GM15510 (cell line): ENCODE data around the gene CNIH1.

Source experiments
- POLR2A ChIP-seq: IDR thresholded peaks from 3 replicates; pipeline ENCODE4 v1.6.1; 2011; ENCODE audit warnings: borderline replicate concordance; ENCODE audit not compliant: insufficient read length; ENCODE audit errors: extremely low read depth

The CNIH1 gene

DNA sequence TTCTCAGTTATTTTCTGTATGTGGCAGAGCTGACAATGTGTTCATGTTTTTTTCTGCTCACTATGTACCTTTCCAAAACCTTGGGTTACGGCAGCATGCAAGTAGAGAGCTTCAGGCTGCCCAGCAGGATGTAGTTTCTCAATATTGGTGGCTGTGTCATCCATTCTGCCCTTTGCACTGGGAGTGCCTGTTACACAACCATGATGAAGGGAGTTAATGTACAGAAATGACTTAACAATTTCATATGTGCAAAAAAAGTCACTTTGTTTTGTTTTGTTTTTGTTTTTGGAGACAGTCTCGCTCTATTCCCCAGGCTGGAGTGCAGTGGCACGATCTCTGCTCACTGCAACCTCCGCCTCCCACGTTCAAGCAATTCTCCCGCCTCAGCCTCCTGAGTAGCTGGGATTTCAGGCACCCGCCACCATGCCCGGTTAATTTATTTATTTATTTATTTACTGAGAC lies 6.1 kb upstream of the CNIH1 start:
- no peak for TF ChIP-seq POLR2A

DNA sequence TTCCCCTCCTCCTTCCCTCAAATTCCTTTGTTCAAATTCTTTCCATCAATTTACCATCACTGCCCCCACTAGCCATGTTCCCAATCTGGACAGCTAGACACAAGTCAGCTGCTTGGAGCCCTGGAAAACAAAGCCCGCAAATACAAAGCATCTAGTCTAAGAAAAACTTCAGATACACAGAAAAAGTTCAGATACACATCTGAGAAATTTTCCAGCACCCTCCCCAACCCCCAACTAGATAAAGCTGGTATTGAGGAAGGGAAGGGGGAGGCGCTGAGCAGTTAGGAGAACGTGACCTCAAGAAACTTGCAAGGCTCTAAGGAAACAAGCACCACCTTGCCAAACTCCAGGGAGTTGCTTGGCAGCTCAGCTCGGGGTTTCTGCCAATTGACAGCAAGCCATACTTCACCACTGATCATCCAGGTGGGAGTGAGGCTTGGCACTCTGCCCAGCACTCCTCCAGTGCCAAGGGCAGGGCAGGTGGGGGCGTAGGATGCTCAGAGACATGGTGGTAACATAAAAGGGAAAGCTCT lies 5.1 kb upstream of the CNIH1 start:
- no peak for TF ChIP-seq POLR2A

DNA sequence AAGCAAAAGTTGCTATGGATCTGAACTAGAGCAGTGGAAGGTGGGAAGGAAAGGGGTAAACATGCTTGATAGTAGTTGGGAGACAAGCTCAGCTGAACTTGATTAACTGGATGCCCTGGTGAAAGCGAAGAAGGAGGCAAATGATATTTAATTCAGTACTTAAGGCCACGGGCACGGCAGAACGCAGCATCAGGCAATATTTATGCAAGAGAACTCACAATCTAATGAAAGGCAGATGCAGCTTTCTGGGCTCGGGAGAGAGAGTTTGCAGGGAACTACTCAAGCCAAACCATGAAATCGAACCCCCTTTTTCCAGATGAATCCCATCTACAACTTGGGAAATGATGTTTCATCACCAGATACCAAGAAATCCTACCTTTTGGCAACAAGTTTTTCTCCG lies 3.5 kb upstream of the CNIH1 start:
- TF ChIP-seq POLR2A, result no peak

DNA sequence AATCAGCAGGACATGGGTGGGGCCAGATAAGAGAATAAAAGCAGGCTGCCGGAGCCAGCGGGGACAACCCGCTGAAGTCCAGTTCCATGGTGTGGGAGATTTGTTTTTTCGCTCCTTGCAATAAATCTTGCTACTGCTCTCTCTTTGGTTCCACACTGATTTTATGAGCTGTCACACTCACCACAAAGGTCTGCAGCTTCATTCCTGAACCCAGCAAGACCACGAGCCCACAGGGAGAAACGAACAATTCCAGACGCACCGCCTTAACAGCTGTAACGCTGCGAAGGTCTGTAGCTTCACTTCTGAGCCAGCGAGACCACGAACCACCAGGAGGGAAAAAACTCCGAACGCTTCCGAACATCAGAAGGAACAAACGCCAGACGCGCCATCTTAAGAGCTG lies 2.8 kb upstream of the CNIH1 start:
- no peak for TF ChIP-seq POLR2A

DNA sequence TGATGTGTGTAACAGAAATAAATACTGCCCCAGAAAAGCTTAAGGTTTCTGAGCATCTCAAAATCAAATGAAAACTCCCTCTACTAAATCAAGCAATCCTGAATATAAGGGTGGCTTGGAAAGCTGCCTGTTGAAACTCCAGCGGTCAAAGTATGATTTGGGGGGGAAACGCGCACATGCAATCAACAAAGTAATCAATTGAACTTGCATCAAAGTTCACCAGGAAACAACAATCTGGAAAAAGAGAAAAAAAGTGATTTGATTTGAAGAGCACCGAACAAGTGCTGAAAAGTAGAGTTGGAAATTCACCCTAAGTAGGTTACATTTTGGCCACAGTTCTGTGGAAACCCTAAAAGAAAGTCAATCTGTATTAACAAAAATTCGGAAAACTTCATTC lies 700 bp downstream of the CNIH1 start:
- no peak for TF ChIP-seq POLR2A

DNA sequence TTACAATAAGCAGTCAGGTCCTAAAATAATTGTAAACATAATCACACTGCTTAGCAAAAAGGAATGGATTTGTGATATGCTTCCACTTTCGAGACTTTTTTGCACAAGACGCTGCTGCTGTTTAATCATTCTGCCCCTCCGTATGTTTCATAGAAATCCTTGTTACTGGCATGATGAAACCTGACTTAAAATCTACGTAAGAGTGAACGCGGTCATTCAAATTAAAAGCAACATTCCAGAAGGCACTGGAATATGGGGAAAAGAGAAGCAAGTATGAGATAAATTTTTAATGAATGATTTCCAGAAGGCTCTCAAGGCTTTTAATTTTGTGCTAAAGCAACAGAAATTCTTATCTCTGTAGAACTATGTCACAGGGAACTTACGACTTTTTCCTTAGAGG lies 1.1 kb downstream of the CNIH1 start:
- no peak for TF ChIP-seq POLR2A

DNA sequence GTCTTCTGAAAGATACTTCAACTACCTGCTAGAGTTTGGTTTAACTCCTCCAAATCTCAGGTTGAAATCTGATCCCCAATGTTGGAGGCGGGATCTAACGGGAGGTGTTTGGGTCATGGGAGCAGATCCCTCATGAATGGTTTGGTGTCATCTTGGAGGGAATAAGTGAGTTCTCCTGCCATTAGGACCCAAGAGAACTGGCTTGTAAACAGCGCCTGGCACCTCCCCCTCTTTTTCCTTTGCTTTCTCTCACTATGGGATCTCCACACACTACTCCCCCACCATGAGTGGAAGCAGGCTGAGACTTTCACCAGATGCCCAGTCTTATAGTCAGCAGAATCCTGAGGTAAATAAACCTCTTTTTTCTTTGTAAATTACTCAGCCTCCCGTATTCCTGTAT lies 2.5 kb downstream of the CNIH1 start:
- TF ChIP-seq POLR2A, result no peak

DNA sequence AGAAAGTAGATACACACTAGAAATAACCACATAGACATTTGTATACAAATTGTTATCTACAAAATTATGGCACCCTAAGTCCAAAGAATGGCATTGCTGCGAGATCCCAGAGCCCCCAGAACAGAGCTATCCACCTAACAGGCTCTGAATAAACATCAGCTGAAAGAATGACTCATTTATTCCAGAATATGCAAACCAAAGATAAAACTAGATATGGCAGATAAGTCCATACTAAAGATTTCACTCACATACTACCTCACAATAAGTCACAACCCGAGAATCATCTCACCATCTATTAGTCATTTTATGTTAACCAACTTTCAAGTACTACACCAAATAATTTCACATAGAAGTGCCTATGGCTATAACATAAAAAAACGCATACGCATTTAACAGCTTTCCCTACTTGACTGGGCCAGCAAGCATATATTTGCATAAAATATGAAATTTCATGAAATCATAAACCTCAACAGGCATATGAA lies 5.6 kb downstream of the CNIH1 start:
- TF ChIP-seq POLR2A, result no peak

DNA sequence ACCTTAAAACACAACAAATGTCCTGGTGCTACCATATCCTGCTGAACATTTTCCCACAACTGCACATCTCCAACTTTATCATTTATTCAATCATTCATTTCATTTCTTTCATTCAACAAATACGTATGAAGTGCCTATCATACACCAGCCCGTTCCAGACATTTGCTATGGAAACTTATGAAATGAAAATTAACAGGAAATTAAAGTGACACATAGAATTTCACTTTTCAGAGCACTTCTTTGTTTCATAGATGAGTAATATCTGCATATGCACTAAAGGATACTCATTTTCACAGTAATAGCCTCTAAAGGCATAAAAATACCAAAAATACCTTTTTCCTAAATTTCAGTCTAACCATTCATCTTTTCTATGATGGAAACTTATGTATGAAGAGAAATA lies 12.6 kb downstream of the CNIH1 start:
- no peak for TF ChIP-seq POLR2A

DNA sequence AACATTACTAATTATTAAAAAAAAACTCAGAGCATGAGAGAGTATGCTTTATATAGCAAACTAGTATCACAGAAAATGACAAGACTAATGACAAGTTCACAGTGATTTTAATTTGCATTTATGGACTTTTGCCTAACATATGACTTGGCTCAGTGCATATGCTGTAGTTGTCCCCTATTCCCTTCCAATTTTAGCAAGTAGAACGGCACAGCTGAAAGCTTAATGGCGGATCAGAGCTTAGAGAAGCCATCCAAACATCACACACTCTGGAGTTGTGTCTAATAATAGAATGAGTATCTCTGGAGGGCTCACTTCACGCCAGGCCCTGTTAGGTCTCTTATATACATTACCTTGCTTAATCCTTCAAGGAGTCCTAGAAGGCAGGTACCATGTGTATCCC lies 13.3 kb downstream of the CNIH1 start:
- TF ChIP-seq POLR2A, result no peak

DNA sequence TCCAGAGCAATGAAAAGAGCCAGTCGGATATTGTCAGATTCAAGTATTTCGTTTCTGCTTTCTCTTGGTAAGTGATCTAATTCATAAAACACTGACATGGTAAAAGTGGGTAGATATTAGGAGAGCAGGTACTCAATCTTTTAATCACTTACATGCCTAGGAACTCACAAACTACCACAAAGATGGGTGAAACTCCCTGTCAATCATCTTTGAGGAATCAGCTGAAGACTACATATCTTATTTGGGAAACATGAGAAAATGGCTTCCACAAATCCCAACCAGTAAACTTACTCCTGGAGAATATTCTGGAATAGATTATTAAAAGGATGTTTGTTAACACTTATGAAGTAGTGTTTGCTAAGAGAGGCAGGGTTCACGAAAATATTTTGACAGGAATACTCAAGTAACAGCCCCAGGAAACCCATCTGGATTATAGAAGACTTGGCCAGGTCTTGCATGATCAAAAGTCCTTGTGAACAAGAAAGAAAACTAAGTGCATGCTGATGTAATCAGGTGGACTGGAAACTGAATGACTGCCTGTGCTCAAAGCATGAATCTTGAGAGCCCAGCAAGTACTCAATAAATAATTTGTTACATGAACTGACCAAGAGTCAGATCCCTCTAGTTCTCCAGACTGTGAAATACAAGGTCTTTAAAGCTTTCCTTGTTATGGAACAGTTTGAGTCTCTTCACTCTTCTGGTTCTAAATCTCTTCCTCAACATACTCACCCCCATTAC lies 15.5 kb downstream of the CNIH1 start:
- no peak for TF ChIP-seq POLR2A

DNA sequence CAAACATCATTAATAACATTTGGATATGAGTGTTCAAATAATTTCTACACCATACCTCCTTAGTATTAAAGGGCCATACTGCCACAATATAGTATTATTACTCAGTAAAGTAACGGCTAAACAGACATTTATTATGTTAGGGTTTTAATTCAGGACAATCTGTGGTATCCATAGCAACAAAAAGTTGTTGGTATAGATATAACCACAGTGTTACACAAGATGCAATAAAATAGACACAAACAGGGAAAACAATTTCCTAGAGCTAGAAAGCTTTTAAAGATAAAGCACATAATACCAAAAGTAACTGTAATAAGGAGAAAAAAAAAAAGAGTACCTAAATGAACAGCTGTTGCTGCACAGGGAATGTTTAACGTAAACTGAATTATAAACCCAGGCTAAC lies 16.1 kb downstream of the CNIH1 start:
- TF ChIP-seq POLR2A, result no peak

DNA sequence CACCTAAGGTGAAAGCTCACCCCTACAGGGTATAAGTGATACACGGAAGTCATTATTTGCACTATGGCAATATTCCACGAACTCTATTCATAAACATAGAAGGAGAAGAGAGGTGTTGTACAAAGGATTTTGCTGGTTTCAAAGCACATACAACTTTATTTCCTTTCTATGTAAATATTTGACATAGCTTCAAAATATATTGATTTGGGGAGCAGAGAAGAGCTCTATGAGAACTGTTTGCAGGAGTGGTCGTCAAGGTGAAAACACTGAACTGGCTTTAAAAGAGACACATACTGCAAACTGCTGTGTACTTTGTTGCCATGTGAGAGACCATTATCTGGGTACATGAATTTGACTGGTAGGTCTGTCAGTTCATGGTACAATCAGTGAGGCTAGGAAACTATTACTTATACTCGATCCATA lies 16.7 kb downstream of the CNIH1 start:
- no peak for TF ChIP-seq POLR2A

DNA sequence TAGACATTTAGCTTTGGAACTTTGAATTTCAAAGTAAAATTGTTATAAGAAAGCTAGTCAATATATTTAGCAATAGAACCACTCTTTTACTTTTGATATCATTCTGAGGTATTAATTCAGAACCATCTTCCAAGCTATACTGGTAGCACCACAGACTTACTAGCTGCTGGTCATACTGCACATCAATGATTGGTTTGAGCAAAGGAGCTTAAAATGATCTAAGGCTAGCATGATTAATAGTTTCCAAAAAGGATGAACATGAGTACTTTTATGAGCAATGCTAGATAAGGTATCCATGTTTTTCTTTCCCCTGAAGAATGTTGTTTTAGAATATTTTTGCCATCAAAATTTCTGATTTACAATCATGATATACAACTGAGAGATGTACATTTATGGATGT lies 17.2 kb downstream of the CNIH1 start:
- no peak for TF ChIP-seq POLR2A

DNA sequence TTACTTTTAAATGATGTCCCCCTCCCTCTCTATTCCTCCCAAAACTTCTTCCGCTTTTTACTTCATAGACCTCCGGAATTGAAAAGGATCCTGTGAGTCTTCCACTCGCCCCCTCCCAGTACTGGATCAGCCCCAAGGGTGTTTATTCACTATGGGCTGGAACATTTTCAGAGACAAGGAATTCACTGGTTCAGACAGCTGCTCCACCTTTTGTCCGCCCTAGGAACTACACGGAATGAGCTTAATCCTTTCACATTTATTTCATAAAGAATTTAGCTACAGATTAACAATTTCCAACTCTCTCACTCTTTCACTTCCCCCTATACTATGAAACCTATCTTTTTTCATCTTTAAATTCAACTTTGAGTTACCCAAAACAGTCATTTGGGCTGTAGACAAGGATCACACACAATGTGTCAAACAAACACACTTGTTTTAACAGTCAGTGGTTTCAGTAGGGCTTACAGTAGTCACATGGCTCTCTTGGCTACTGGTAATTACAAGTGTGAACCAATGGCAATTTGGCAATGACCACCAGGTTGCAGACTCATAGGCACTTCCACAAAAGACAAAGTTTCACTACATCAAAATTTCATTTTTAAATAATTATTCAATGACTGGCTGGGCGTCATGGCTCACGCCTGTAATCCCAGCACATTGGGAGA lies 20.6 kb downstream of the CNIH1 start:
- TF ChIP-seq POLR2A, result no peak

DNA sequence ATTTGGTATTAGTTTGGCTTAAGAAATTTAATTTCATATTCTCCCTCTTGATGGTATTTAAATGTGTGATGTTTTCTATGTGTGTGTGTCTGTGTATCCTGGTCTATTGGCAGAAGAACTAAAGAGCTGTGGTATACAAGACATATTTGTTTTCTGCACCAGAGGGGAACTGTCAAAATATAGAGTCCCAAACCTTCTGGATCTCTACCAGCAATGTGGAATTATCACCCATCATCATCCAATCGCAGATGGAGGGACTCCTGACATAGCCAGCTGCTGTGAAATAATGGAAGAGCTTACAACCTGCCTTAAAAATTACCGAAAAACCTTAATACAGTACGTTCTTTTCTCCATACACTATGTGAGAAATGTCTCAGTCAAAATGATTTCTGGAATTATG lies 29.8 kb downstream of the CNIH1 start:
- no peak for TF ChIP-seq POLR2A
